Glomerular visceral epithelial cell (primary cell): ENCODE results near the gene TMEM168.
"Not testable (repeated sequence)": the region's sequence is repeated elsewhere in the genome, so short reads cannot be mapped to it uniquely, and the experiment has no call there.

Source experiments
- DNase-seq: peaks from one replicate; pipeline ENCODE4 v3.0.0-alpha.2; 2016; ENCODE audit errors: extremely low spot score

Gene TMEM168, protein sequence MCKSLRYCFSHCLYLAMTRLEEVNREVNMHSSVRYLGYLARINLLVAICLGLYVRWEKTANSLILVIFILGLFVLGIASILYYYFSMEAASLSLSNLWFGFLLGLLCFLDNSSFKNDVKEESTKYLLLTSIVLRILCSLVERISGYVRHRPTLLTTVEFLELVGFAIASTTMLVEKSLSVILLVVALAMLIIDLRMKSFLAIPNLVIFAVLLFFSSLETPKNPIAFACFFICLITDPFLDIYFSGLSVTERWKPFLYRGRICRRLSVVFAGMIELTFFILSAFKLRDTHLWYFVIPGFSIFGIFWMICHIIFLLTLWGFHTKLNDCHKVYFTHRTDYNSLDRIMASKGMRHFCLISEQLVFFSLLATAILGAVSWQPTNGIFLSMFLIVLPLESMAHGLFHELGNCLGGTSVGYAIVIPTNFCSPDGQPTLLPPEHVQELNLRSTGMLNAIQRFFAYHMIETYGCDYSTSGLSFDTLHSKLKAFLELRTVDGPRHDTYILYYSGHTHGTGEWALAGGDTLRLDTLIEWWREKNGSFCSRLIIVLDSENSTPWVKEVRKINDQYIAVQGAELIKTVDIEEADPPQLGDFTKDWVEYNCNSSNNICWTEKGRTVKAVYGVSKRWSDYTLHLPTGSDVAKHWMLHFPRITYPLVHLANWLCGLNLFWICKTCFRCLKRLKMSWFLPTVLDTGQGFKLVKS

GRCh38 chr7:112789817-112790585, at the start of gene TMEM168:
TMEM168 (minus strand) TSS chr7:112790393; CDS start chr7:112784825, 5,568 bp downstream.
- peak; percentile 75 for DNase-seq

DNA sequence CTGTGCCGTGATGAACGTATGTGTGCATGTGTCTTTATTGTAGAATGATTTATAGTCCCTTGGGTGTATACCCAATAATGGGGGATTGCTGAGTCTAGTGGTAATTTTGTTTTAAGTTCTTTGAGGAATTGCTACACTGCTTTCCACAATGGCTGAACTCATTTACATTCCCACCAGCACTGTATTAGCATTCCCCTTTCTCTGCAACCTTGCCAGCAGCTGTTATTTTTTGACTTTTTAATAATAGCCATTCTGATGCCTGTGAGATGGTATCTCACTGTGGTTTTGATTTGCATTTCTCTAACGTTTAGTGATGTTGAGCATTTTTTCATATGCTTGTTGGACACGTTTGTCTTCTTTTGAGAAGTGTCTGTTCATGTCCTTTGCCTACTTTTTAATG, 45.7 kb upstream of the TMEM168 start:
- DNase-seq = not testable (repeated sequence)

GRCh38 chr7:112833082-112833481, 42.9 kb upstream of the TMEM168 start:
- DNase-seq = no peak

- DNase-seq = no peak
Measured at GRCh38 chr7:112830769-112831168, 40.6 kb upstream of the TMEM168 start.

- no peak for DNase-seq
Measured at GRCh38 chr7:112828696-112829095, 38.5 kb upstream of the TMEM168 start.

DNA sequence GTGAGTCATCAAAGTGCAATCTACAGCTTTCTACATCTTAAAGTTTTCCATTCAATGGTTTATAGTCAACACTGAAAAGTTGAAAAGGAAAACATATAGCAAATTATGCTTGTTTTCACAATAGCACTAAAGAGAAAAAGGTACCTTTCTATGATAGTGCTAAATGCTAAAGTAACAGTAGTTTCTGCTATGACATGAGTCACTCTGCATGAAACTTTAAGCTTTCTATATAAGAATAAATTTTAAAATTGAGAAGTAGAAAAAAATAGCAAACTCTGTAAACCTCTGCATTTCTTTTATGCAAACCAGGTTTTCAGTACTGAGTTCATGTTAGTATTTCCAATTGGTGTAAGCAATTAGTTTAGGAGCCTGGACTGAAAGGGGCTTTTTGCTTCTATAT, 31.2 kb upstream of the TMEM168 start:
- DNase-seq = no peak

GRCh38 chr7:112819536-112819935, 29.3 kb upstream of the TMEM168 start:
- no peak for DNase-seq

DNA sequence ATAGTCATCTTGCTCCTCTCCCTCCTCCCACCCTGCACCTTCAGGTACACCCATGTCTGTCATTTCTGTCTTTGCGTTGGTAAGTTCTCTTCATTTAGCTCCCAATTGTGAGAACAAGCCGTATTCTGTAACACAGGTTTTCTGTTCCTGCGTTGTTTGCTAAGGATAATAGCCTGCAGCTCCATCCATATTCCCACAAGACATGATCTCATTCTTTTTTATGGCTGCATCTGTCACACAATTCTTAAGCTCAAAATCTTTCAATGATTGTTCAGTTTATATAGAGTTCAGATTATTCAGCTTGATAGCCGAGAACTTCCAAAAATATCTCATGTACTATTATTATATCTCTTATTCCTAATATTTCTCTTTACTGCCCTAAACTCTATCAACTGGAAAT, 16.0 kb upstream of the TMEM168 start:
- no peak for DNase-seq

DNA sequence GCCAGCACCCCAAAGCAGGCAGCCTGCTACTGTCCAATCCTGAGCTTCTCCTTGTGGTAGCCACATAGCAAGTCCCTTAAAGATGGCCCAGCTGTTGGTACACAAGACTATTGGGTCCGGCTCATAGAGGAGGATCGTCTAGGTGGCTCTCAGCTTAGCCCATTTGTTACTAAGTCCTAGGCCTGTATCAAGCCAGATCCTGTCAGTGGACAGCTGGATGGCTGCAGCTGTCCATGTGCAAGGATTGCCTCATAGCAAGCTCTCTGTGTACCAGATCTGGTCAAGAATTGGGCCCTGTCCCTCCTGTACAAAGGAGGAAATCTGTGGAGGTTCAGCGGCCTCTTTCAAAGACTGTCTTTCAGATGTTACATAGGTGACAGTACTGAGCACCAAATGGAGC, 12.2 kb upstream of the TMEM168 start:
- no peak for DNase-seq

DNA sequence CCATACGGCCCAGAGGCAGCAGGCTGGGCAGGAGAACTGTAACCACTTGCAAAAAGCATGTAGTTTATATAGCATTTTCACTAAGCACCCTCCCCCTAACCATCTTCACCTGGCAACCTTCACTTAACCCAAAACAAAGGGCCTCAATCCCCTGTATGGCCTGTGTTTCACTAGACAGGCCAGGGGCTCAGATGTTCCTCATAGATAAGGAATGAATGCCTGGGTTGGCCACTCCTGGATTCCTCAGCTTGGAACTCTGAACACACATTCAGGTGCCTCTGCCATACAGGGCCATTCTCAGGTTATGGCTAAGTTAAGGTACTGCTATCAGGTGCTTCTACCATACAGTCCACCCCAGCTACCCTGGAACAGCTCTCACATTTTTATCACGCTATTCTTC, 10.3 kb upstream of the TMEM168 start:
- no peak for DNase-seq

GRCh38 chr7:112799448-112800120, 9.4 kb upstream of the TMEM168 start:
- DNase-seq = no peak

- DNase-seq = no peak
Measured at GRCh38 chr7:112798274-112799159, 8.3 kb upstream of the TMEM168 start.

GRCh38 chr7:112796552-112796951, 6.4 kb upstream of the TMEM168 start:
- not testable (repeated sequence) for DNase-seq

GRCh38 chr7:112792441-112792840, 2.2 kb upstream of the TMEM168 start:
- no peak for DNase-seq

DNA sequence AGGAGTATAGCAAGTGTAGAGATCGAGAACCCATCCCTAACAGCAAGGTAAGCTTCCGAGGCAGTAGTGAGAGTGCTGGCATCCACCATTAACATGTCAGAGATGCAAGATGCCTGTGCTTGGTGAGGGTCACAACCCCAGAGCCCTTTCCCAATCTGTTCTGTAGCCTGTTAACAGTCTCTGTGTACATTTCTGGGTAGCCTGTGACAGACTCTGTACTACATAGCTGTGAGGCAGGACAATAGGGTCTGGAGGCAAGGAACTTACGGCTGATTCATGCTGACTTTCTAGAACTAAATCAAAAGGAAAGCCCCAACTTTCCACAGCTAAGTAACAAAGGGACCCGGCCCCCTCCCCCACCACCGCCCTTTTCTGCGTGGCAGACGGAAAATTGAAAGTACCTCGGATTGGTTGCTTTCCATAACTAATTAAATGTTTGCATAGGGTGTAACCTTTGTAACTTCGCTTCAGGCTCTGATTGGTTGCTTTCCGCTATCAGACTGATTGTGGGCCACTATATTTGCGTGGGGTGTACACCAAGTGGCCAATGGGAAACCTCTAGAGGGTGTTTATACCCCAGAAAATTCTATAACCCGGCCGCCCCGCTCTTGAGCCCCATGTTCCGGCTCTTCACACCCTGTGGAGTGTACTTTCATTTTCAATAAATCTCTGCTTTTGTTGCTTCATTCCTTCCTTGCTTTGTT, 1.4 kb upstream of the TMEM168 start:
- DNase-seq = no peak

DNA sequence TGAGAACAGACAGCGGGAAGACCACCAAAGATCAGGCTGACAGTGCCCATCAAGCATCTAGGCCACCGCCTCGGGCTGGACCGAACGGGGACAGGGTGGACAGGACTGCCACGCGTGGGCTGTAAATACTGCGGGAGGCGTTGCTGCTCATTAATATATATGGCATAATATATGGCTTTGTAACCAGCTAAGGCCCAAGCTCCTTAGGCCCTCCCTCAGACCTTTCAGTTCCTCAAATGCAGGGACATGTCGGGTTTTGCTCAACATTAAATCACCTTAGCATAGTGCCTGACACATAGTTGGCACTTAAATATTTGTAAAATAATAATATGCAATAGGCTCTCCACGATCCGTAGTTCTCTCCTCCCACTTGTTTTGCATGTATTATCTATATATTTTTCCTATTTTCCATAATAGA, 402 bp upstream of the TMEM168 start:
- DNase-seq = no peak

GRCh38 chr7:112789453-112789816, 758 bp downstream of the TMEM168 start:
- DNase-seq = no peak

GRCh38 chr7:112788778-112789343, 1.3 kb downstream of the TMEM168 start:
- DNase-seq = no peak

DNA sequence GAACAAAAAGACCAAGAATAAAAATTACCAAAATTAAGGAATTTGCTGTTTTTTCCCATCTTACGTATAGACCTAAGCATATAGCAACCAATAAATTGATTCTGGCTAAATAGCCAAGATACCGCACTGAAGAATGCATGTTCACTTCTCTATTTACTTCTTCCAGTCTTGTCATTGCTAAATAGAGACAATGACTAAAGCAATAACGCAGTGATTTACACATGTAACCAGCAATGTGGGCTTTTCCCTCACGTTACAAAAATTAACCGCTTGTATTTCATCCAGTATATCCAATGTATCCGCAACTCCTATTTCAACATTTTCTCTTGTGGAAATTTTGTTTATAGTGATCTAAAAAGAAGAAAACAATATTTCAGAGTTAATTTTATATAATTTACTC, 5.6 kb downstream of the TMEM168 start:
- DNase-seq = no peak

- DNase-seq = peak; percentile 3
Measured at GRCh38 chr7:112782498-112782897, 7.7 kb downstream of the TMEM168 start.
